MCF 10A (cell line): ENCODE results near the gene NFX1. TPM values are rescaled to one million over a fixed set of nuclear protein-coding genes. Genes with fewer than 3 reads are reported as not detected.

ENCODE experiments used
- BruUV-seq: library from RNA; stranded (reverse); fragments of 400-500 nt; replicated peaks from 2 replicates; lab custom pipeline; 2021; lab: Mats Ljungman, UMichigan
- CTCF ChIA-PET: fragments of 300-600 bp; sonication (Branson Sonifier 250); formaldehyde crosslinking; extraction: SDS; loops from one replicate; lab custom pipeline; 2021; ENCODE audit warnings: antibody characterized with exemption, inconsistent platforms; lab: Yijun Ruan, JAX
- POLR2A ChIA-PET: fragments of 300-600, 350-650 bp; sonication (Branson Sonifier 250); formaldehyde crosslinking; extraction: SDS; loops from one replicate; lab custom pipeline; 2020; ENCODE audit warnings: antibody characterized with exemption, inconsistent platforms; lab: Yijun Ruan, JAX
- DNase-seq: peaks from one replicate; pipeline ENCODE4 v3.0.0-alpha.2; 2018; ENCODE audit not compliant: unreplicated experiment
- H3K27ac Mint-ChIP-seq: one replicate; pipeline ENCODE4 v1.8.0; 2022; ENCODE audit warnings: mild to moderate bottlenecking, low read depth, mixed read lengths; ENCODE audit not compliant: unreplicated experiment
- H3K27me3 Mint-ChIP-seq: one replicate; pipeline ENCODE4 v1.8.0; 2022; ENCODE audit warnings: mixed read lengths; ENCODE audit not compliant: insufficient read depth, unreplicated experiment
- H3K36me3 Mint-ChIP-seq: one replicate; pipeline ENCODE4 v1.8.0; 2022; ENCODE audit warnings: mild to moderate bottlenecking, moderate library complexity, mixed read lengths; ENCODE audit not compliant: insufficient read depth, unreplicated experiment
- H3K4me1 Mint-ChIP-seq: one replicate; pipeline ENCODE4 v1.8.0; 2022; ENCODE audit warnings: mixed read lengths; ENCODE audit not compliant: insufficient read depth, unreplicated experiment
- H3K4me3 Mint-ChIP-seq: one replicate; pipeline ENCODE4 v1.8.0; 2022; ENCODE audit warnings: mild to moderate bottlenecking, moderate library complexity, mixed read lengths; ENCODE audit not compliant: unreplicated experiment
- H3K9me3 Mint-ChIP-seq: one replicate; pipeline ENCODE4 v1.8.0; 2022; ENCODE audit warnings: mixed read lengths; ENCODE audit not compliant: unreplicated experiment
- intact Hi-C: fragments of 100-400 bp; cut with micrococcal nuclease; formaldehyde crosslinking; loops from 2 replicates; pipeline ENCODE4 v1.14.1; 2022
- total RNA-seq: library from RNA; stranded (reverse); gene quantifications from 2 replicates; pipeline ENCODE4 v1.2.3, GENCODE V29; 2022
- TF ChIP-seq, protein P1 (sequence below): fragments of 200-600 bp; IDR thresholded peaks from one replicate; pipeline ENCODE4 v1.8.0; 2022; ENCODE audit warnings: antibody characterized with exemption, mild to moderate bottlenecking; ENCODE audit not compliant: unreplicated experiment

The NFX1 gene
- total RNA-seq, 1 experiment from 2014 or later = 78.5 TPM

GRCh38 chr9:33267151-33267767 lies 23.1 kb upstream of the NFX1 start:
- no peaks in the 10 kb centered on the region for H3K9me3 Mint-ChIP-seq
- no peak overlapping the region for H3K27ac Mint-ChIP-seq
- H3K4me1 Mint-ChIP-seq = peaks cover 25% of the 10 kb centered on the region
- intact Hi-C loops = no loop called here
- H3K36me3 Mint-ChIP-seq = peaks cover 63% of the 10 kb centered on the region
- BruUV-seq = no TSS peak
- DNase-seq = no peak
- no peak overlapping the region for H3K4me3 Mint-ChIP-seq
- TF ChIP-seq, protein P1, sequence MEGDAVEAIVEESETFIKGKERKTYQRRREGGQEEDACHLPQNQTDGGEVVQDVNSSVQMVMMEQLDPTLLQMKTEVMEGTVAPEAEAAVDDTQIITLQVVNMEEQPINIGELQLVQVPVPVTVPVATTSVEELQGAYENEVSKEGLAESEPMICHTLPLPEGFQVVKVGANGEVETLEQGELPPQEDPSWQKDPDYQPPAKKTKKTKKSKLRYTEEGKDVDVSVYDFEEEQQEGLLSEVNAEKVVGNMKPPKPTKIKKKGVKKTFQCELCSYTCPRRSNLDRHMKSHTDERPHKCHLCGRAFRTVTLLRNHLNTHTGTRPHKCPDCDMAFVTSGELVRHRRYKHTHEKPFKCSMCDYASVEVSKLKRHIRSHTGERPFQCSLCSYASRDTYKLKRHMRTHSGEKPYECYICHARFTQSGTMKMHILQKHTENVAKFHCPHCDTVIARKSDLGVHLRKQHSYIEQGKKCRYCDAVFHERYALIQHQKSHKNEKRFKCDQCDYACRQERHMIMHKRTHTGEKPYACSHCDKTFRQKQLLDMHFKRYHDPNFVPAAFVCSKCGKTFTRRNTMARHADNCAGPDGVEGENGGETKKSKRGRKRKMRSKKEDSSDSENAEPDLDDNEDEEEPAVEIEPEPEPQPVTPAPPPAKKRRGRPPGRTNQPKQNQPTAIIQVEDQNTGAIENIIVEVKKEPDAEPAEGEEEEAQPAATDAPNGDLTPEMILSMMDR = no peak
- POLR2A ChIA-PET = interaction anchor here (0.6 to 7.9 kb wide), 2 partner anchors 34 to 191 kb away, joined by 4 to 387 read pairs; partner anchors contain the start of gene SMU1
- H3K27me3 Mint-ChIP-seq = no peaks in the 10 kb centered on the region
- CTCF ChIA-PET = no interaction called here

DNA sequence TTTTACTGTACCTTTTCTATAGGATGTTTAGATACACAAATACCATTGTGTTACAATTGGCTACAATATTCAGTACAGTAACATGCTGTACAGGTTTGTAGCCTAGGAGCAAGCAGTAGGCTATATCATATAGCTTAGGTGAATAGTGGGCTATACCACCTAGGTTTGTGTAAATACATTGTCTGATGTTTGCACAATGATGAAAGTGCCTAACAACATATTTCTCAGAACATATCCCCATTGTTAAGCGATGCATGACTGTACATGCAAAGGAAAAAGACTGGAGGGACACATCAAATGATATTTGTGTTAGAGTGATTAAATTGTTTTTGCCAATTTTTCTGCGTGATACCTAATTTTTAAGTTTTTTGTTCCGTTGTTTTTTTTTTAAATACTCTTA lies 20.2 kb upstream of the NFX1 start:
- POLR2A ChIA-PET = no interaction called here
- no TSS peak for BruUV-seq
- Mint-ChIP-seq H3K36me3 (peaks cover 76% of the 10 kb centered on the region), H3K27me3 (no peaks in the 10 kb centered on the region), H3K4me3 (no peak overlapping the region), H3K9me3 (no peaks in the 10 kb centered on the region), H3K4me1 (peaks cover 20% of the 10 kb centered on the region), H3K27ac (no peak overlapping the region)
- intact Hi-C loops = no loop called here
- TF ChIP-seq, protein P1 = no peak
- DNase-seq = no peak
- CTCF ChIA-PET = no interaction called here

- Mint-ChIP-seq H3K36me3 (peaks cover 86% of the 10 kb centered on the region), H3K27me3 (no peaks in the 10 kb centered on the region)
- CTCF ChIA-PET = interaction anchor here (0.7 to 1.3 kb wide), 3 partner anchors 15 to 103 kb away, joined by 3 to 4 read pairs (median 3); no protein-coding TSS in a partner anchor
These were observed 18.3 kb upstream of the NFX1 start for GRCh38 chr9:33272061-33272460.

More at GRCh38 chr9:33272061-33272460, 18.3 kb upstream of the NFX1 start:
- Mint-ChIP-seq H3K4me3 (no peak overlapping the region), H3K9me3 (no peaks in the 10 kb centered on the region), H3K4me1 (peaks cover 11% of the 10 kb centered on the region), H3K27ac (no peak overlapping the region)
- TF ChIP-seq, protein P1 = no peak
- POLR2A ChIA-PET = interaction anchor here (0.6 to 0.9 kb wide), 3 partner anchors 10 to 43 kb away, joined by 3 to 4 read pairs (median 3); partner anchors contain the start of gene NFX1
- intact Hi-C loops = no loop called here
- BruUV-seq = no TSS peak
- no peak for DNase-seq
